Measurements from ENCODE around the gene TMOD2.

TMOD2 gene

GRCh38 chr15:51766341-51766740 is 14.9 kb downstream of the TMOD2 start:
- no peak for DNase-seq
- no peaks in the 10 kb centered on the region for H3K9me3 ChIP-seq (ENCODE audit: severe bottlenecking)
- no peaks in the 10 kb centered on the region for H3K36me3 ChIP-seq
- H3K27me3 ChIP-seq (ENCODE audit: insufficient read depth, low read depth, severe bottlenecking): no peaks in the 10 kb centered on the region
- no peak overlapping the region for H3K27ac ChIP-seq
- no peak overlapping the region for H3K4me3 ChIP-seq (ENCODE audit: low read depth, low read length)
- no peak for TF ChIP-seq CTCF (IDR thresholded peaks at IDR 0.05; ENCODE audit: low read depth, low read length)

- H3K9me3 ChIP-seq (ENCODE audit: severe bottlenecking): no peaks in the 10 kb centered on the region
- H3K36me3 ChIP-seq: no peaks in the 10 kb centered on the region
- TF ChIP-seq CTCF (IDR thresholded peaks at IDR 0.05; ENCODE audit: low read depth, low read length): no peak
- H3K4me3 ChIP-seq (ENCODE audit: low read depth, low read length): no peak overlapping the region
- no peak overlapping the region for H3K27ac ChIP-seq
- DNase-seq: no peak
- H3K27me3 ChIP-seq (ENCODE audit: insufficient read depth, low read depth, severe bottlenecking): no peaks in the 10 kb centered on the region
Observed at GRCh38 chr15:51768018-51768417, 16.6 kb downstream of the TMOD2 start.

- no peak for DNase-seq
- TF ChIP-seq CTCF (IDR thresholded peaks at IDR 0.05; ENCODE audit: low read depth, low read length): no peak
- Histone ChIP-seq H3K36me3 (no peaks in the 10 kb centered on the region; the same call in 1 of the 2 replicates), H3K9me3 (ENCODE audit: severe bottlenecking) (no peaks in the 10 kb centered on the region), H3K4me3 (ENCODE audit: low read depth, low read length) (no peak overlapping the region), H3K27ac (no peak overlapping the region), H3K27me3 (ENCODE audit: insufficient read depth, low read depth, severe bottlenecking) (no peaks in the 10 kb centered on the region)
Observed at GRCh38 chr15:51770902-51771301, 19.5 kb downstream of the TMOD2 start.

GRCh38 chr15:51771773-51772172 is 20.4 kb downstream of the TMOD2 start:
- Histone ChIP-seq H3K27ac (no peak overlapping the region), H3K27me3 (ENCODE audit: insufficient read depth, low read depth, severe bottlenecking) (no peaks in the 10 kb centered on the region), H3K9me3 (ENCODE audit: severe bottlenecking) (no peaks in the 10 kb centered on the region), H3K4me3 (ENCODE audit: low read depth, low read length) (no peak overlapping the region), H3K36me3 (no peaks in the 10 kb centered on the region; the same call in 1 of the 2 replicates)
- no peak for TF ChIP-seq CTCF (IDR thresholded peaks at IDR 0.05; ENCODE audit: low read depth, low read length)
- no peak for DNase-seq

GRCh38 chr15:51774916-51775315 is 23.5 kb downstream of the TMOD2 start:
- Histone ChIP-seq H3K4me3 (ENCODE audit: low read depth, low read length) (no peak overlapping the region), H3K36me3 (no peaks in the 10 kb centered on the region; the same call in none of the 2 replicates), H3K9me3 (ENCODE audit: severe bottlenecking) (no peaks in the 10 kb centered on the region), H3K27ac (no peak overlapping the region), H3K27me3 (ENCODE audit: insufficient read depth, low read depth, severe bottlenecking) (no peaks in the 10 kb centered on the region)
- DNase-seq: no peak
- TF ChIP-seq CTCF (IDR thresholded peaks at IDR 0.05; ENCODE audit: low read depth, low read length): no peak

Data from WERI-Rb-1 (cell line).